GM12873 (cell line): Measurements from ENCODE around the gene PRKCSH.

Source experiments
- TF ChIP-seq, protein P1 (sequence below): IDR thresholded peaks from 2 replicates; pipeline ENCODE4 v1.5.1; 2012; ENCODE audit warnings: low read depth, mild to moderate bottlenecking, moderate library complexity, low read length, control low read depth; ENCODE audit not compliant: insufficient read depth; ENCODE audit errors: missing control alignments

PRKCSH gene

DNA sequence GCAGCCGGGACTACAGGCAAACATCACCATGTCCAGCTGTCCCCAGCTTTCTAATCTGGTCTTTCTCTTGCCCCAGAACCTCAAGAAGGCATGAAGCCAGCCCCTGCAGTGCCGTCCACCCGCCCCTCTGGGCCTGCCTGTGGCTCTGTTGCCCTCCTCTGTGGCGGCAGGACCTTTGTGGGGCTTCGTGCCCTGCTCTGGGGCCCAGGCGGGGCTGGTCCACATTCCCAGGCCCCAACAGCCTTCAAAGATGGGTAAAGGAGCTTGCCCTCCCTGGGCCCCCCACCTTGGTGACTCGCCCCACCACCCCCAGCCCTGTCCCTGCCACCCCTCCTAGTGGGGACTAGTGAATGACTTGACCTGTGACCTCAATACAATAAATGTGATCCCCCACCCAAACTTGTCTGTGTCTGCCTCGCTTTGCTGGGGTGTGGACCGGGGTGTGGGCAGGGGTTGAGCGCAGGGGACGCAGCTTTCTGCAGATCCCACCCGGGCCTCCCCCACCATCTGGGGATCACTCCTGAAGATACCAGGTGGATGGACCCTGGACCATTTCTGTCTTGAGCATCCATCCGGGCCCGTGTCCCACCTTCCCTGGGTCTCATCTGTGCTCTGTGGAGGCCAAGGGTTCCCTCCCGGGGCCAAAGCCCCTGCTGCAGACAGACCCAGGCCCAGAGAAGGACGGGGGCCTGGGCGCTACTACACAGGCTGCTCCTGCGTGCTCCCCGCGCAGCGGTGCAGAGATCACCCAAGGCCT is 15.3 kb downstream of the PRKCSH start:
- TF ChIP-seq, protein P1, sequence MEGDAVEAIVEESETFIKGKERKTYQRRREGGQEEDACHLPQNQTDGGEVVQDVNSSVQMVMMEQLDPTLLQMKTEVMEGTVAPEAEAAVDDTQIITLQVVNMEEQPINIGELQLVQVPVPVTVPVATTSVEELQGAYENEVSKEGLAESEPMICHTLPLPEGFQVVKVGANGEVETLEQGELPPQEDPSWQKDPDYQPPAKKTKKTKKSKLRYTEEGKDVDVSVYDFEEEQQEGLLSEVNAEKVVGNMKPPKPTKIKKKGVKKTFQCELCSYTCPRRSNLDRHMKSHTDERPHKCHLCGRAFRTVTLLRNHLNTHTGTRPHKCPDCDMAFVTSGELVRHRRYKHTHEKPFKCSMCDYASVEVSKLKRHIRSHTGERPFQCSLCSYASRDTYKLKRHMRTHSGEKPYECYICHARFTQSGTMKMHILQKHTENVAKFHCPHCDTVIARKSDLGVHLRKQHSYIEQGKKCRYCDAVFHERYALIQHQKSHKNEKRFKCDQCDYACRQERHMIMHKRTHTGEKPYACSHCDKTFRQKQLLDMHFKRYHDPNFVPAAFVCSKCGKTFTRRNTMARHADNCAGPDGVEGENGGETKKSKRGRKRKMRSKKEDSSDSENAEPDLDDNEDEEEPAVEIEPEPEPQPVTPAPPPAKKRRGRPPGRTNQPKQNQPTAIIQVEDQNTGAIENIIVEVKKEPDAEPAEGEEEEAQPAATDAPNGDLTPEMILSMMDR, result no peak

DNA sequence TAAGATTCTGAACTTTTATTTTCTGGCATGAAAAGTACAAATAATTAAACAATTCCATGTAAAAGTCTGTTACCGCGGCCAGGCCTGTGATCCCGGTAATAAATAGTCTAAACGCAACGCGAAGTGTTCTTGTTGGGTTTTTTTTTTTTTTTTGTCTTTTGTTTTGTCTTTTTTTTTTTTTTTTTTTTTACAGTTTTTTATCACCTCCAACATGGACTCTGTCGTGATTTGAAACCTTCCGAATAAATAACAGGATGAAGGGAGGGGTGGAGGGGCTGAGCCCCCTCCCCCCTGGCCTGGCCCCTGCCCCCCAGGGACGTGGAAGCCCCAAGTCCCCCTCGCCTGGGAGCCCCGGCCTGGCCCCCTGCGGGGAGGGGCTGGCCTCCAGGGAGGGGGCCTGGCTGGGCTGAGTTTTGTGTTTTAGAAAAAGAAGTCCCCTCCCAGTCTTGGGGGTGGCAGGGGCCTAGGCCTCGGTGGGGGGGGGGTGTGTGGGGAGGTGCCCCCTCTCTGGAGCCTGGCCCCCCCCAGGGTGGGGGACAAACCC is 16.0 kb downstream of the PRKCSH start:
- TF ChIP-seq, protein P1, result no peak

- TF ChIP-seq, protein P1, result no peak
Measured at GRCh38 chr19:11451871-11452619, 16.6 kb downstream of the PRKCSH start.

- TF ChIP-seq, protein P1, result peak; percentile 10
Measured at GRCh38 chr19:11452620-11453310, 17.3 kb downstream of the PRKCSH start.

- TF ChIP-seq, protein P1, result peak; percentile 57
Measured at GRCh38 chr19:11453468-11454341, 18.3 kb downstream of the PRKCSH start.

- TF ChIP-seq, protein P1, result no peak
Measured at GRCh38 chr19:11456659-11457058, 21.2 kb downstream of the PRKCSH start.
